GM13977 (cell line): ENCODE measurements around the gene LMLN.
"Not testable (repeated sequence)": the region's sequence is repeated elsewhere in the genome, so short reads cannot be mapped to it uniquely, and the experiment has no call there.

Experiments used
- DNase-seq: peaks from one replicate; pipeline ENCODE4 v3.0.0; 2012; ENCODE audit warnings: low spot score
- in situ Hi-C: fragments of 300-500 bp; cut with MboI; formaldehyde crosslinking; loops from one replicate; pipeline ENCODE4 v1.12.0; 2022; ENCODE audit warnings: low sequenced_read_pairs, low pct_unique_long_range_greater_than_20kb, mixed read lengths, inconsistent platforms; ENCODE audit not compliant: unreplicated experiment
- TF ChIP-seq, protein P1 (sequence below): IDR thresholded peaks from 2 replicates; pipeline ENCODE4 v1.5.1; 2012; ENCODE audit warnings: mild to moderate bottlenecking, control low read depth; ENCODE audit not compliant: insufficient read depth; ENCODE audit errors: extremely low read depth, missing control alignments

Gene LMLN

GRCh38 chr3:197959500-197959890 is 522 bp upstream of the LMLN start:
- DNase-seq, result no peak
- TF ChIP-seq, protein P1, sequence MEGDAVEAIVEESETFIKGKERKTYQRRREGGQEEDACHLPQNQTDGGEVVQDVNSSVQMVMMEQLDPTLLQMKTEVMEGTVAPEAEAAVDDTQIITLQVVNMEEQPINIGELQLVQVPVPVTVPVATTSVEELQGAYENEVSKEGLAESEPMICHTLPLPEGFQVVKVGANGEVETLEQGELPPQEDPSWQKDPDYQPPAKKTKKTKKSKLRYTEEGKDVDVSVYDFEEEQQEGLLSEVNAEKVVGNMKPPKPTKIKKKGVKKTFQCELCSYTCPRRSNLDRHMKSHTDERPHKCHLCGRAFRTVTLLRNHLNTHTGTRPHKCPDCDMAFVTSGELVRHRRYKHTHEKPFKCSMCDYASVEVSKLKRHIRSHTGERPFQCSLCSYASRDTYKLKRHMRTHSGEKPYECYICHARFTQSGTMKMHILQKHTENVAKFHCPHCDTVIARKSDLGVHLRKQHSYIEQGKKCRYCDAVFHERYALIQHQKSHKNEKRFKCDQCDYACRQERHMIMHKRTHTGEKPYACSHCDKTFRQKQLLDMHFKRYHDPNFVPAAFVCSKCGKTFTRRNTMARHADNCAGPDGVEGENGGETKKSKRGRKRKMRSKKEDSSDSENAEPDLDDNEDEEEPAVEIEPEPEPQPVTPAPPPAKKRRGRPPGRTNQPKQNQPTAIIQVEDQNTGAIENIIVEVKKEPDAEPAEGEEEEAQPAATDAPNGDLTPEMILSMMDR, result no peak
- in situ Hi-C loops, result no loop called here

GRCh38 chr3:197960694-197961581 is 921 bp downstream of the LMLN start:
- TF ChIP-seq, protein P1, result no peak
- in situ Hi-C loops, result no loop called here
- no peak for DNase-seq

- DNase-seq, result no peak
- TF ChIP-seq, protein P1, result no peak
- in situ Hi-C loops, result no loop called here
Observed at GRCh38 chr3:197961582-197961945, 1.5 kb downstream of the LMLN start.

DNA sequence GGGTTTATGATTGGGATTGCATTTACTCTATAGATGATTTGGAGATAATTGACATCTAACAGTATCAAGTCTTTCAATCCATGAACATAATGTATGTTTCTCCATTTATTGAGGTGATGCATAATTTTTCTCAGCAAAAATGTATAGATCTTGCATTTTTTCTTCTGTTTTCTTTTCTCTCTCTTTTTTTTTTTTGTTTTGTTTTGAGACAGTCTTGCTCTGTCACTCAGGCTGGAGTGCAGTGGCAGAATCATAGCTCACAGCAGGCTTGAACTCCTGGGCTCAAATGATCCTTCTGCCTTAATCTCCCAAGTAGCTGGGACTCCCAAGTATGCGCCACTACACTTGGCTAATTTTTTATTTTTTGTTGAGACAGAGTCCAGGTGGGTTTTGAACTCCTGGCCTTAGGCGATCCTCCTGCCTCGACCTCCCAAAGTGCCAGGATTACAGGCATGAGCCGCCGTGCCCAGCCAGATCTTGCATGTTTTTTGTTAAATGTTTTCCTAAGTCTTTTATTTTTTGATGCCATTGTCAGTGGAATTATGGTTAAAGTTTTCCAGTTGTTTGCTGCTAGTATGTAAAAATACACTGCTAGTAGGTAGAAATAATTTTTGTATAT is 3.1 kb downstream of the LMLN start:
- TF ChIP-seq, protein P1, result no peak
- DNase-seq, result no peak
- in situ Hi-C loops, result no loop called here

GRCh38 chr3:197967337-197967989 is 7.4 kb downstream of the LMLN start:
- in situ Hi-C loops, result not testable (repeated sequence)

GRCh38 chr3:197970588-197970987 is 10.6 kb downstream of the LMLN start:
- TF ChIP-seq, protein P1, result no peak
- DNase-seq, result no peak
- in situ Hi-C loops, result no loop called here

More at GRCh38 chr3:197967337-197967989, 7.4 kb downstream of the LMLN start:
- DNase-seq, result not testable (repeated sequence)

GRCh38 chr3:197974016-197974415 is 14.0 kb downstream of the LMLN start:
- in situ Hi-C loops, result no loop called here
- TF ChIP-seq, protein P1, result no peak
- DNase-seq, result no peak
